GM18499 (cell line): ENCODE data around the gene SPATA45.

Experiments used
- ATAC-seq: cut with Tn5 transposase; IDR thresholded peaks from one replicate; pipeline ENCODE4 v1.9.1; 2021; ENCODE audit warnings: moderate number of reproducible peaks; ENCODE audit not compliant: insufficient read depth, unreplicated experiment

SPATA45 gene

GRCh38 chr1:212783976-212784375, 63.5 kb downstream of the SPATA45 start:
- ATAC-seq = no peak

DNA sequence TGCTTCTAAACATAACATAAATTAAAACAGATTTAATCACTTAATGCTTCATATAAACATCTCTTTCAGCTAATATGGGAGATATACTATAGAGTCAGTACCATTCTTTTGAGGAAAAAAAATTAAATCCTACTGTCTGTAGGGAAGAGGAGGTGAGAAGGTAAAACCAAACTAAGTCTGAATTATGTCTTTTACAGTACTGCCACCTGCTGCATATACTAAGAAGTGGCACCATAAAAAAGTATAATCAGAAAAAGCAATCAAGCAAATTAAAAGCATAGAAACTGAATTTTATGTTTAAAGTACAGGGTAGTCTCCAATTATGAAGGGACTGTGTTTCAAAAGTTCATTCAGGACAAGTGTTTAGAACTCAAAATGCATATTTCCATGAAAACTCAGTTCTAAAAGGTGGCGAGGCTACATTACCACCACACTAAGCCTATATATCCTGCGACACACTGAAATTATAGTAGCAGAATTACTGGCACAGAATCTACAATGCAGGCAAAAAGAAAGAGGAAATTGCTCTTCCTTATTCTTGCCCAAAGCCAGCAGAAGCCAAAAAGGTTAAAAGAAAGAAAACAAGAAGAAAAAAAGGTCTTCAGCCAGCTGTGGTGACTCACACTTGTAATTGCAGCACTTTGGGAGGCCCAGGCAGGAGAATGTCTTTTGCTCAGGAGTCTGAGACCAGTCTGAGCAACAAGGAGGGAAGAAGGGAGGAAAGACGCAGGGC, 64.9 kb downstream of the SPATA45 start:
- ATAC-seq = no peak

GRCh38 chr1:212781225-212781624, 66.2 kb downstream of the SPATA45 start:
- ATAC-seq = no peak

- ATAC-seq = no peak
Observed at GRCh38 chr1:212780759-212781158, 66.7 kb downstream of the SPATA45 start.
